Naive thymus-derived CD8-positive, alpha-beta T cell (primary cell): ENCODE measurements around the gene VSIG4. TPM values are rescaled to one million over a fixed set of nuclear protein-coding genes. Genes with fewer than 3 reads are reported as not detected.
A peak's percentile ranks its signal among the peaks of the same experiment; 100 is the strongest.
"Not testable (repeated sequence)": the region's sequence is repeated elsewhere in the genome, so short reads cannot be mapped to it uniquely, and the experiment has no call there.

Source experiments
- ATAC-seq, 2 donors: fragments of 150-1000 bp; cut with Tn5 transposase in 1 of 2; sonication (Bioruptor Pico), chemical (Tn5 transposase) in 1 of 2; 1 replicate in 1 of 2; 2 replicates in 1 of 2; pipeline ENCODE4 v1.10.0; 2021; ENCODE audit warnings: mild to moderate bottlenecking in 2 of 2, moderate library complexity in 2 of 2
- POLR2A ChIA-PET: fragments of 350-600 bp; sonication (Branson Sonifier 250); formaldehyde crosslinking; loops from one replicate; lab custom pipeline; 2021; ENCODE audit warnings: antibody characterized with exemption; lab: Charles Lee
- DNase-seq, 10 donors: peaks; one replicate each; pipeline versions ENCODE4 v3.0.0 to v3.0.0-alpha.2; 2020 to 2022
- H3K27ac Mint-ChIP-seq, 10 donors: one replicate each; pipeline ENCODE4 v1.8.0; 2020 to 2022; ENCODE audit warnings: mild to moderate bottlenecking in 10 of 10, mixed read lengths in 10 of 10, moderate library complexity in 4 of 10, inconsistent platforms in 1 of 10
- H3K27me3 Mint-ChIP-seq, 5 donors: one replicate each; pipeline ENCODE4 v1.8.0; 2021 to 2022; ENCODE audit warnings: mixed read lengths in 5 of 5
- H3K36me3 Mint-ChIP-seq, 3 donors: one replicate each; pipeline ENCODE4 v1.8.0; 2020 to 2022; ENCODE audit warnings: mixed read lengths in 3 of 3, mild to moderate bottlenecking in 2 of 3, inconsistent platforms in 1 of 3
- H3K4me1 Mint-ChIP-seq, 4 donors: one replicate each; pipeline ENCODE4 v1.8.0; 2021 to 2022; ENCODE audit warnings: mixed read lengths in 4 of 4
- H3K4me3 Mint-ChIP-seq, 10 donors: one replicate each; pipeline ENCODE4 v1.8.0; 2020 to 2022; ENCODE audit warnings: mild to moderate bottlenecking in 10 of 10, mixed read lengths in 10 of 10, moderate library complexity in 6 of 10, inconsistent platforms in 1 of 10
- H3K9me3 Mint-ChIP-seq, 9 donors: one replicate each; pipeline ENCODE4 v1.8.0; 2020 to 2022; ENCODE audit warnings: mixed read lengths in 9 of 9, mild to moderate bottlenecking in 3 of 9, inconsistent platforms in 1 of 9, moderate library complexity in 1 of 9
- polyA plus RNA-seq, 3 donors: library from polyadenylated mRNA; unstranded; fragments of 300-500 nt; fragmentation: Illumina TruSeq; gene quantifications; one replicate each; pipeline ENCODE4 v1.2.3, GENCODE V29; 2021
- total RNA-seq, 8 experiments: library from RNA in 2 of 8; stranded (reverse) in 2 of 8; gene quantifications; one replicate each; pipeline ENCODE4 v1.2.3 and lab custom pipeline; 2021 to 2026

The VSIG4 gene
- total and polyA plus RNA-seq, 5 experiments from 2014 or later: 0.38 to 0.60 (median 0.47) TPM; not detected in 2

DNA sequence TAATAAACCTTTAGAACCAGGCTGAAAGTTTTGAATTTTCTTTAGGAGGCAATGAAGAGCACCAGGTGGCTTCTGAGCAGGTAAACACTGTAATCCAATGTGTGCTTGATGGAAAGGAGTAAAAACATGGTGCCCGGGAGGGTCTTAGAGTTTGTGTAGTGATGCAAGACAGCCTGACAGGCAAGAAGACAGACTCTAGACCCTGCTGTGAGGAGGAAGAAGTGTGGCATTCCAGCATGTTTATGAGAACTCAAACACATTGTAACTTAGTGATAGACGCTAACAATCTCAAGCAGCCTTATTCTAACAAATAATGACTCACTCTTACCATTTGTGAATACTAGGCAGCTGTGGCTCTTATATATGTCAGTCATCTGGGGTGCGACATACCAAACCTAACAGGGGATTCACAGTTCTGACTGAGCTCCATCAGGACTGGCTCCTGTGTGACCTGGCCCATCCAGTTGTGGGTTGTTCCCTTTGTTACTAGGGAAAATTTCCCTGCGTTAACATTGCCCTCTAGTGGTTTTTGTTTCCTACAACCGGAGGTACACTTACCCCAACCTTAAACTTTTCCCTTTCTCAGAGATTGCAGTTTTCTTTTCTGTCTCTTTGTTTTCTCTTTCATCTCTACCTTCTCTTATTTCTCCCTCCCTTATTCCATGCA is 53.8 kb downstream of the VSIG4 start:
- peak in 9 of 10 donors; percentile 8 to 65 (median 36) for DNase-seq
- Mint-ChIP-seq H3K27ac (peak overlapping the region in 9 of 10 donors; percentile 13 to 79 (median 67)), H3K9me3 (no peaks in the 10 kb centered on the region), H3K4me1 (peaks cover 7 to 38% (median 25%) of the 10 kb centered on the region in 4 donors), H3K4me3 (no peak overlapping the region), H3K27me3 (no peaks in the 10 kb centered on the region), H3K36me3 (no peaks in the 10 kb centered on the region)
- peak; percentile 92 to 96 for ATAC-seq
- POLR2A ChIA-PET: no interaction called here

DNA sequence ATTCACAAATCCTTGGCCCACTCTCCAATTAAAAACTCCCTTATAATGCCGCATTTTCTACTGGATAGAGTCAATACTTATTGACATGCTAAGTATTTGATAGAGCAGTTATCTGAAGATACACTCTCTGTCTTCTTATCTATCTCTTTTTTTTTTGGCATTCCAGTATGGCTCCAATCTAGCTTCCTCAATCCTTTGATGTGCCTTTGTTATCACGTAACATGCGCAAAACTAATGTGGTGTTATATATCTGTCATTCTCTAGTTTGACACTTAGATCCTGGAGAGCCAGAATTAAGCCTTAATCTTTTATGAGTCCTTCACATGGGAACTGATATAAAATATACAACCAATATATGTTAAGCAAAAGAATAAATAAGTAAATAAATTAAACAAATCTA is 54.7 kb downstream of the VSIG4 start:
- POLR2A ChIA-PET: no interaction called here
- ATAC-seq: no peak
- H3K27ac Mint-ChIP-seq: peak overlapping the region in 1 of 10 donors; percentile 79

DNA sequence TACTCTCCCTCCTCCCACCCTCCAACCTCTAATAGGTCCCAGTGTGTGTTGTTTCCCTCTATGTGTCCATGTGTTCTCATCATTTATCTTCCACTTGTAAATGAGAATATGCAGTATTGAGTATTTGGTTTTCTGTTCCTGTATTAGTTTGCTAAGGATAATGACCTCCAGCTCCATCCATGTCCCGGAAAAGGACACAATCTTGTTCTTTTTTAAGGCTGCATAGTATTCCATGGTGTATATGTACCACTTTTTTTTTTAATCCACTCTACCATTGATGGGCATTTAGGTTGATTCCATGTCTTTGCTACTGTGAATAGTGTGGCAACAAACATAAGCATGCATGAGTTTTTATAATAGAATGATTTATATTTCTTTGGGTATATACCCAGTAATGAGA is 62.7 kb downstream of the VSIG4 start:
- H3K27ac Mint-ChIP-seq, DNase-seq, H3K9me3 Mint-ChIP-seq, H3K4me1 Mint-ChIP-seq, H3K4me3 Mint-ChIP-seq, H3K36me3 Mint-ChIP-seq, ATAC-seq, H3K27me3 Mint-ChIP-seq, POLR2A ChIA-PET: not testable (repeated sequence)

More for the DNA sequence above, 54.7 kb downstream of the VSIG4 start:
- no peak for DNase-seq
- no peaks in the 10 kb centered on the region for H3K27me3 Mint-ChIP-seq
- no peak overlapping the region for H3K4me3 Mint-ChIP-seq
- H3K4me1 Mint-ChIP-seq: peaks cover 7 to 33% (median 25%) of the 10 kb centered on the region in 4 donors
- H3K9me3 Mint-ChIP-seq: no peaks in the 10 kb centered on the region
- no peaks in the 10 kb centered on the region for H3K36me3 Mint-ChIP-seq

DNA sequence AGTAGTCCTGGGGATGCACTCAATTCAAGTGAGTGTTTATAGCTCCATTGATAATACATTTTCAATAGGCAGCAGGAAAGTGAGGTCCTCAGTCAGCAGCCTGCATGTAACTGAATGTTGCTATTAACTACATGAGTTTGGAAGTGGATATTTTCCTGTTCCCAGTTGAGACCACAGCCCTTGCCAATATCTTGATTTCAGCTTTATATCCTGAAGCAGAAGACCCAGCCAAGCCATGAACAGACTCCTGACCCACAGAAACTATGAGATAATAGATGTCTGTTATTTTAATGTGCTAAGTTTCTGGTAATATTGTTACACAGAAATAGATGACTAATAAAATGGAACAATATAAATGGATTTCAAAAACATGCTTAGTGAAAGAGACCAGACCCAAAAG is 63.7 kb downstream of the VSIG4 start:
- Mint-ChIP-seq H3K36me3 (no peaks in the 10 kb centered on the region), H3K4me1 (no peaks in the 10 kb centered on the region), H3K9me3 (no peaks in the 10 kb centered on the region), H3K4me3 (no peak overlapping the region), H3K27ac (no peak overlapping the region), H3K27me3 (no peaks in the 10 kb centered on the region)
- ATAC-seq (no peak), DNase-seq (no peak)
- POLR2A ChIA-PET: no interaction called here

DNA sequence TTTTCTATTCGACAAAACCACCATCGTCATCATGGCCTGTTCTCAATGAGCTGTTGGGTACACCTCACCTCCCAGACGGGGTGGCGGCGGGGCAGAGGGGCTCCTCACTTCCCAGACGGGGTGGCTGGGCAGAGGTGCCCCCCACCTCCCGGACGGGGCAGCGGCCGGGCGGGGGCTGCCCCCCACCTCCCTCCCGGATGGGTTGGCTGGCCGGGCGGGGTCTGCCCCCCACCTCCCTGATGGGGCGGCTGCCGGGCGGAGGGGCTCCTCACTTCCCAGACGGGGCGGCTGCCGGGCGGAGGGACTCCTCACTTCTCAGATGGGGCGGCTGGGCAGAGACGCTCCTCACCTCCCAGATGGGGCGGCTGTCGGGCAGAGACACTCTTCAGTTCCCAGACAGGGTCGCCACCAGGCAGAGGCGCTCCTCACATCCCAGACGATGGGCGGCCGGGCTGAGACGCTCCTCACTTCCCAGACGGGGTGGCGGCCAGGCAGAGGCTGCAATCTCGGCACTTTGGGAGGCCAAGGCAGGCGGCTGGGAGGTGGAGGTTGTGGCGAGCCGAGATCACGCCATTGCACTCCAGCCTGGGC is 64.6 kb downstream of the VSIG4 start:
- POLR2A ChIA-PET, H3K27ac Mint-ChIP-seq, H3K36me3 Mint-ChIP-seq, H3K9me3 Mint-ChIP-seq, ATAC-seq, H3K27me3 Mint-ChIP-seq, H3K4me3 Mint-ChIP-seq, DNase-seq, H3K4me1 Mint-ChIP-seq: not testable (repeated sequence)

Other genes starting within 250 kb of the VSIG4 start
- not detected for gene HEPH, start 124.2 kb upstream of the VSIG4 start, total RNA-seq
- gene HEPH, start 124.2 kb upstream of the VSIG4 start, polyA plus RNA-seq: 1 to 10 TPM in 1 of 3 donors, not detected in 2; 1.1 TPM